H1 (cell line): ENCODE data around the gene SAAL1. TPM values are rescaled to one million over a fixed set of nuclear protein-coding genes. Genes with fewer than 3 reads are reported as not detected.

Experiments used
- CTBP2 ChIP-seq: IDR thresholded peaks from 2 replicates; pipeline ENCODE4 v1.7.0; 2011; ENCODE audit warnings: borderline replicate concordance, mild to moderate bottlenecking, moderate library complexity, mixed read lengths, low read length; ENCODE audit not compliant: insufficient read depth, insufficient read length
- EGR1 ChIP-seq: IDR thresholded peaks from 2 replicates; pipeline ENCODE4 v1.6.1; 2011; ENCODE audit warnings: low read depth, low read length, borderline replicate concordance
- EP300 ChIP-seq, 2 experiments: IDR thresholded peaks; 1 replicate in 1 of 2; 2 replicates in 1 of 2; pipeline ENCODE4 v1.6.1; 2011 to 2012; ENCODE audit warnings: low read depth in 2 of 2, low read length in 2 of 2, mild to moderate bottlenecking in 2 of 2, borderline replicate concordance in 1 of 2, inconsistent platforms in 1 of 2, moderate library complexity in 1 of 2
- FOSL1 ChIP-seq: IDR thresholded peaks from 2 replicates; pipeline ENCODE4 v1.6.1; 2011; ENCODE audit warnings: mild to moderate bottlenecking, low read depth, low read length, moderate library complexity; ENCODE audit not compliant: insufficient read depth
- HDAC2 ChIP-seq, 2 experiments: fragments of 300-600 bp in 1 of 2; sonication (generic) in 1 of 2; IDR thresholded peaks; 2 replicates each; pipeline ENCODE4 v1.6.1; 2011 to 2012; ENCODE audit warnings: low read depth in 2 of 2, low read length in 2 of 2, mild to moderate bottlenecking in 2 of 2, moderate library complexity in 2 of 2, borderline replicate concordance in 1 of 2, inconsistent platforms in 1 of 2
- RNF2 ChIP-seq: fragments of 200-900, 300-1000 bp; sonication (generic); IDR thresholded peaks from 2 replicates; pipeline ENCODE4 v1.7.1; 2016; ENCODE audit warnings: borderline replicate concordance, low read depth, mild to moderate bottlenecking, antibody characterized with exemption, low read length; ENCODE audit not compliant: poor library complexity, severe bottlenecking; ENCODE audit errors: missing control alignments
- RXRA ChIP-seq: IDR thresholded peaks from 2 replicates; pipeline ENCODE4 v1.6.1; 2011; ENCODE audit warnings: low read depth, mild to moderate bottlenecking, low read length, moderate library complexity; ENCODE audit not compliant: insufficient read depth
- SIN3A ChIP-seq, 2 experiments: IDR thresholded peaks in 1 of 2; conservative IDR thresholded peaks in 1 of 2; 2 replicates each; pipeline ENCODE4 v1.6.1; 2011 to 2012; ENCODE audit warnings: low read length in 2 of 2, improper control_type of control experiment in 1 of 2, low read depth in 1 of 2, mild to moderate bottlenecking in 1 of 2
- polyA plus RNA-seq, 7 experiments: library from polyadenylated mRNA; depleted of rRNA in 3 of 7; stranded (reverse) in 5 of 7; unstranded in 2 of 7; fragments of >200 nt in 5 of 7; fragments of 200-250 nt in 2 of 7; gene quantifications; 1 replicate in 5 of 7; 2 replicates in 1 of 7; 4 replicates in 1 of 7; pipeline versions ENCODE4 v1.2.1 to v1.2.3, GENCODE V29; 2011 to 2013; ENCODE audit warnings: missing spikeins in 2 of 7, mixed read lengths in 2 of 7
- small RNA-seq: library from polyadenylated mRNA; stranded (forward); fragments of <200 nt; extraction: miRNeasy Mini kit (QIAGEN cat#:217004); gene quantifications from one replicate; pipeline ENCODE3, GENCODE V24; 2013; ENCODE audit not compliant: insufficient read depth
- total RNA-seq: library from RNA; stranded (reverse); fragmentation: NEBNext Ultra II Directional; extraction: Animal tissue kit (Norgen Biotek cat#: 25700); gene quantifications from 2 replicates; pipeline ENCODE4 v1.2.1, GENCODE V29; 2021

SAAL1 gene
- total and polyA plus RNA-seq, 2 of the 8 experiments (the other 6 are each of a cell fraction or from before 2014, with no cell fraction given), result 26.4 to 46.6 TPM

GRCh38 chr11:18036456-18036855, 69.4 kb downstream of the SAAL1 start (continued):
- TF ChIP-seq EGR1, result no peak
- no peak for TF ChIP-seq FOSL1
- no peak for TF ChIP-seq SIN3A (conservative IDR thresholded peaks at IDR 0.05 in 1 of 2, IDR thresholded peaks at IDR 0.05 in 1 of 2; ENCODE audit: low read depth in 1 of 2, low read length in 2 of 2)
- TF ChIP-seq RXRA, result no peak
- TF ChIP-seq RNF2, result no peak
- no peak for TF ChIP-seq HDAC2 (IDR thresholded peaks at IDR 0.05; ENCODE audit: borderline replicate concordance in 1 of 2, low read depth in 2 of 2, low read length in 2 of 2)
- no peak for TF ChIP-seq CTBP2
- no peak for TF ChIP-seq EP300 (IDR thresholded peaks at IDR 0.05; ENCODE audit: borderline replicate concordance in 1 of 2, low read depth in 2 of 2, low read length in 2 of 2)

Small RNA genes lying within 50 kb of the gene (small RNA-seq; reads per million reads assigned to genes)
- gene HIGD1AP5, result not detected

Other genes with a start within 250 kb of the SAAL1 start
- gene SERGEF, start 93.0 kb downstream of the SAAL1 start, total RNA-seq, result 28.8 and 35.8 TPM in 2 replicates
- gene SERGEF, start 93.0 kb downstream of the SAAL1 start, polyA plus RNA-seq (2011; rRNA removed), result 16.6 and 19.2 TPM in 2 replicates
- 0.08 and 0.22 TPM in 2 replicates for gene TPH1, start 59.8 kb downstream of the SAAL1 start, total RNA-seq
- 0.08 and 0.09 TPM in 2 replicates for gene TPH1, start 59.8 kb downstream of the SAAL1 start, polyA plus RNA-seq (2011; rRNA removed)
- gene MRGPRX3, start 26.5 kb upstream of the SAAL1 start, total RNA-seq, result not detected in 2 replicates
- gene MRGPRX3, start 26.5 kb upstream of the SAAL1 start, polyA plus RNA-seq (2011; rRNA removed), result not detected in 2 replicates
- not detected in 2 replicates for gene MRGPRX4, start 66.8 kb upstream of the SAAL1 start, total RNA-seq
- not detected in 2 replicates for gene MRGPRX4, start 66.8 kb upstream of the SAAL1 start, polyA plus RNA-seq (2011; rRNA removed)
- gene SAA4, start 130.7 kb upstream of the SAAL1 start, total RNA-seq, result not detected in 2 replicates
- not detected in 2 replicates for gene SAA4, start 130.7 kb upstream of the SAAL1 start, polyA plus RNA-seq (2011; rRNA removed)
- gene SAA2, start 142.6 kb upstream of the SAAL1 start, total RNA-seq, result not detected in 2 replicates
- not detected in 2 replicates for gene SAA2, start 142.6 kb upstream of the SAAL1 start, polyA plus RNA-seq (2011; rRNA removed)
- gene SAA1, start 160.2 kb upstream of the SAAL1 start, total RNA-seq, result not detected in 2 replicates
- gene SAA1, start 160.2 kb upstream of the SAAL1 start, polyA plus RNA-seq (2011; rRNA removed), result 0.41 TPM in 1 of 2 replicates, not detected in the other
- gene HPS5, start 216.1 kb upstream of the SAAL1 start, total RNA-seq, result 16.7 and 18.5 TPM in 2 replicates
- gene HPS5, start 216.1 kb upstream of the SAAL1 start, polyA plus RNA-seq (2011; rRNA removed), result 3.9 and 5.0 TPM in 2 replicates
- gene GTF2H1, start 216.5 kb upstream of the SAAL1 start, total RNA-seq, result 26.3 and 28.0 TPM in 2 replicates
- gene GTF2H1, start 216.5 kb upstream of the SAAL1 start, polyA plus RNA-seq (2011; rRNA removed), result 9.1 and 9.3 TPM in 2 replicates